GM19467 (cell line): ENCODE data around the gene FOXA1.
"Not testable (repeated sequence)": the region's sequence is repeated elsewhere in the genome, so short reads cannot be mapped to it uniquely, and the experiment has no call there.

ENCODE experiments used
- ATAC-seq: cut with Tn5 transposase; IDR thresholded peaks from one replicate; pipeline ENCODE4 v1.9.1; 2021; ENCODE audit warnings: mild to moderate bottlenecking, moderate library complexity; ENCODE audit not compliant: unreplicated experiment

The FOXA1 gene

GRCh38 chr14:37563189-37563588 lies 31.9 kb downstream of the FOXA1 start:
- no peak for ATAC-seq

- no peak for ATAC-seq
Observed at GRCh38 chr14:37559386-37559785, 35.7 kb downstream of the FOXA1 start.

GRCh38 chr14:37558740-37559139 lies 36.3 kb downstream of the FOXA1 start:
- ATAC-seq: no peak

GRCh38 chr14:37555596-37555995 lies 39.5 kb downstream of the FOXA1 start:
- not testable (repeated sequence) for ATAC-seq

GRCh38 chr14:37553935-37554550 lies 41.0 kb downstream of the FOXA1 start:
- ATAC-seq: no peak

GRCh38 chr14:37551119-37551518 lies 43.9 kb downstream of the FOXA1 start:
- no peak for ATAC-seq

- ATAC-seq: no peak
Observed at GRCh38 chr14:37550511-37550910, 44.5 kb downstream of the FOXA1 start.

GRCh38 chr14:37546621-37547447 lies 48.2 kb downstream of the FOXA1 start:
- no peak for ATAC-seq

GRCh38 chr14:37545174-37545573 lies 49.9 kb downstream of the FOXA1 start:
- no peak for ATAC-seq

- no peak for ATAC-seq
Observed at GRCh38 chr14:37544407-37544806, 50.6 kb downstream of the FOXA1 start.

GRCh38 chr14:37539992-37540391 lies 55.1 kb downstream of the FOXA1 start:
- no peak for ATAC-seq
